GM23338 (cell line): ENCODE measurements around the gene ACAD10. TPM values are rescaled to one million over a fixed set of nuclear protein-coding genes. Genes with fewer than 3 reads are reported as not detected.

Source experiments
- ATAC-seq: fragments of 200-7000 bp; cut with Tn5 transposase; 3 replicates; pipeline ENCODE4 v1.9.1; 2020
- DNase-seq: peaks from one replicate; pipeline ENCODE4 v3.0.0-alpha.2; 2015; ENCODE audit warnings: low spot score
- H2AFZ ChIP-seq: fragments of 200-600 bp; sonication (generic); 2 replicates; pipeline ENCODE4 v1.8.0; 2016; ENCODE audit warnings: antibody characterized with exemption, mild to moderate bottlenecking, moderate library complexity
- H3F3A ChIP-seq: fragments of 200-600 bp; sonication (generic); replicated peaks from 2 replicates; pipeline ENCODE4 v1.8.0; 2017; ENCODE audit warnings: antibody characterized with exemption, mixed run types, low read depth
- H3K27ac ChIP-seq: fragments of 200-600 bp; sonication (generic); 2 replicates; pipeline ENCODE4 v1.6.1; 2016; ENCODE audit warnings: low read depth
- H3K27me3 ChIP-seq: fragments of 200-600 bp; sonication (generic); 2 replicates; pipeline ENCODE4 v1.8.0; 2016; ENCODE audit warnings: mild to moderate bottlenecking, mixed run types, moderate library complexity; ENCODE audit not compliant: insufficient read depth
- H3K36me3 ChIP-seq: fragments of 200-600 bp; sonication (generic); 2 replicates; pipeline ENCODE4 v1.8.0; 2016; ENCODE audit warnings: mild to moderate bottlenecking; ENCODE audit not compliant: insufficient read depth
- H3K4me1 ChIP-seq: fragments of 200-600 bp; sonication (generic); 2 replicates; pipeline ENCODE4 v1.8.0; 2016; ENCODE audit warnings: mild to moderate bottlenecking, moderate library complexity; ENCODE audit not compliant: insufficient read depth
- H3K4me2 ChIP-seq: fragments of 200-600 bp; sonication (generic); 2 replicates; pipeline ENCODE4 v1.7.1; 2017; ENCODE audit warnings: mixed run types
- H3K4me3 ChIP-seq: fragments of 200-600 bp; sonication (generic); 2 replicates; pipeline ENCODE4 v1.6.1; 2016; ENCODE audit warnings: mixed run types
- H3K79me2 ChIP-seq: fragments of 200-600 bp; sonication (generic); replicated peaks from 2 replicates; pipeline ENCODE4 v1.8.0; 2017; ENCODE audit warnings: mild to moderate bottlenecking; ENCODE audit not compliant: insufficient read depth
- H3K9me2 ChIP-seq: fragments of 200-600 bp; sonication (generic); 2 replicates; pipeline ENCODE4 v1.8.0; 2017; ENCODE audit not compliant: insufficient read depth
- H4K20me1 ChIP-seq: fragments of 200-600 bp; sonication (generic); replicated peaks from 2 replicates; pipeline ENCODE4 v1.8.0; 2017; ENCODE audit warnings: mild to moderate bottlenecking; ENCODE audit not compliant: insufficient read depth
- H3K27ac Mint-ChIP-seq: 2 replicates; pipeline ENCODE4 v1.8.0; 2020; ENCODE audit warnings: inconsistent platforms, mild to moderate bottlenecking, moderate library complexity, mixed read lengths
- H3K27me3 Mint-ChIP-seq: 3 replicates; pipeline ENCODE4 v1.8.0; 2022; ENCODE audit warnings: low read depth, mild to moderate bottlenecking, moderate library complexity, mixed read lengths, inconsistent platforms; ENCODE audit not compliant: insufficient read depth, poor library complexity
- H3K36me3 Mint-ChIP-seq: 3 replicates; pipeline ENCODE4 v1.8.0; 2021; ENCODE audit warnings: low read depth, mild to moderate bottlenecking, inconsistent platforms, moderate library complexity, mixed read lengths
- H3K4me1 Mint-ChIP-seq: 3 replicates; pipeline ENCODE4 v1.8.0; 2020; ENCODE audit warnings: mild to moderate bottlenecking, inconsistent platforms, mixed read lengths
- H3K4me3 Mint-ChIP-seq: 3 replicates; pipeline ENCODE4 v1.8.0; 2021; ENCODE audit warnings: moderate library complexity, mild to moderate bottlenecking, inconsistent platforms, mixed read lengths
- H3K9me3 Mint-ChIP-seq: 3 replicates; pipeline ENCODE4 v1.8.0; 2020; ENCODE audit warnings: moderate library complexity, mild to moderate bottlenecking, inconsistent platforms, mixed read lengths
- CREB1 ChIP-seq: fragments of 250-450 bp; sonication (Bioruptor Pico); IDR thresholded peaks from 2 replicates; pipeline ENCODE4 v1.5.0; 2020; ENCODE audit warnings: low read depth, mild to moderate bottlenecking, moderate library complexity
- CTCF ChIP-seq, 2 experiments: fragments of 200-600 bp in 1 of 2; sonication (generic) in 1 of 2; conservative IDR thresholded peaks; 2 replicates each; pipeline versions ENCODE4 v1.5.1 to v1.6.1; 2016 to 2017; ENCODE audit warnings: antibody characterized with exemption in 2 of 2, low read depth in 2 of 2, mild to moderate bottlenecking in 2 of 2, moderate library complexity in 1 of 2
- EZH2 ChIP-seq: fragments of 200-600 bp; sonication (generic); IDR thresholded peaks from one replicate; pipeline ENCODE4 v1.8.0; 2017; ENCODE audit warnings: antibody characterized with exemption, mild to moderate bottlenecking, low read depth; ENCODE audit not compliant: unreplicated experiment
- EZH2phosphoT487 ChIP-seq: fragments of 200-600 bp; sonication (generic); IDR thresholded peaks from one replicate; pipeline ENCODE4 v1.8.1; 2018; ENCODE audit warnings: antibody characterized with exemption; ENCODE audit not compliant: unreplicated experiment
- JUNB ChIP-seq: IDR thresholded peaks from one replicate; pipeline ENCODE4 v1.6.1; 2016; ENCODE audit warnings: antibody characterized with exemption; ENCODE audit not compliant: unreplicated experiment
- NANOG ChIP-seq: IDR thresholded peaks from 2 replicates; pipeline ENCODE4 v1.6.1; 2016; ENCODE audit warnings: antibody characterized with exemption, borderline replicate concordance
- POLR2AphosphoS5 ChIP-seq: IDR thresholded peaks from 2 replicates; pipeline ENCODE4 v1.6.1; 2016; ENCODE audit warnings: antibody characterized with exemption, low read depth
- STAT1 ChIP-seq: IDR thresholded peaks from one replicate; pipeline ENCODE4 v1.6.1; 2016; ENCODE audit warnings: antibody characterized with exemption; ENCODE audit not compliant: unreplicated experiment
- ZNF331 ChIP-seq: fragments of 250-450 bp; sonication (Bioruptor Pico); IDR thresholded peaks from 2 replicates; pipeline ENCODE4 v1.5.0; 2020; ENCODE audit warnings: low read depth, mild to moderate bottlenecking, moderate library complexity
- ZNF462 ChIP-seq: fragments of 250-450 bp; sonication (Bioruptor Pico); IDR thresholded peaks from 2 replicates; pipeline ENCODE4 v1.5.0; 2020; ENCODE audit warnings: mild to moderate bottlenecking, moderate library complexity
- polyA plus RNA-seq: library from polyadenylated mRNA; unstranded; fragments of >200 nt; fragmentation: Nextera tagmentation; extraction: Ambion mirVana; gene quantifications from 2 replicates; pipeline ENCODE4 v1.2.1, GENCODE V29; 2016
- total RNA-seq: library from RNA; depleted of rRNA; stranded (reverse); fragments of >200 nt; shearing (Covaris generic); gene quantifications from 2 replicates; pipeline ENCODE4 v1.2.3, GENCODE V29; 2014
- TF ChIP-seq, protein P1 (sequence below): IDR thresholded peaks from one replicate; pipeline ENCODE4 v1.6.1; 2018; ENCODE audit warnings: antibody characterized with exemption; ENCODE audit not compliant: unreplicated experiment

The ACAD10 gene
- total and polyA plus RNA-seq, 2 experiments from 2014 or later: 16.3 to 23.1 TPM

DNA sequence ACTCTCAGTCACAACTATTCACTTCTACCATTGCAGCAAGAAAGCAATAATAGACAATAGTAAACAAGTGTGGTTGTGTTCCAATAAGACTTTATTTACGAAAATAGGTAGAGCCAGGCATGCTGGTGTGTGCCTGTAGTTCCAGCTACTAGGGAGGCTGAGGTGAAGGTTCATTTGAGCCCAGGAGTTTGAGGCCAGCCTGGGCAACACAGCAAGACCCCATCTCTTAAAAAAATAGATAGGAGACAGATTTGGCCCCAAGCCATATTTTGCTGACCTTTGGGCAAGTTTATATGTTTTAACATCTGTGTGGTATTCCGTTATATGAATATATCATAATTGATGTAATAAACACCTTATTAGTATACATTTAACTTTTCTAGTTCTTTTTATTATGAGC lies 14.1 kb downstream of the ACAD10 start (continued):
- TF ChIP-seq EZH2 (no peak), STAT1 (no peak), CTCF (conservative IDR thresholded peaks at IDR 0.05; ENCODE audit: low read depth in 2 of 2) (no peak), EZH2phosphoT487 (no peak)

DNA sequence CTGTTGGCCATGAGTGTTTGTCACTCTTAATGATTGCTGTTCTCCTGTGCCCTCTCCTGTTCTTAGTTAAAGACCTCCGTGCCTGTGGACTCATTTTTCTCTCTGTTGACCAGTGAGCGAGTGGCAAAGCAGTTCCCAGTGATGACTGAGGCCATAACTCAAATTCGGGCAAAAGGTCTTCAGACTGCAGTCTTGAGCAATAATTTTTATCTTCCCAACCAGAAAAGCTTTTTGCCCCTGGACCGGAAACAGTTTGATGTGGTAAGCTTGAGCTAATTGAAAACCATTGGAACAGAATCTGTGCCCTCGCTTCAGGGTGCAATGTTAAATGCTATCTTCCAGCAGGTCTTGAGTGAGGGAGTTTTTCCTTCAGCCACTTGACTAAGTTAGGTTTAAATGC lies 19.8 kb downstream of the ACAD10 start:
- no peak overlapping the region for H3K4me3 Mint-ChIP-seq
- peaks cover 10% of the 10 kb centered on the region; the same call in 1 of the 2 replicates for H3K36me3 ChIP-seq
- TF ChIP-seq STAT1 (no peak), JUNB (no peak), ZNF331 (no peak), EZH2 (no peak), CTCF (conservative IDR thresholded peaks at IDR 0.05; ENCODE audit: low read depth in 2 of 2) (no peak), NANOG (no peak), CREB1 (CRISPR knock-in tag) (no peak), POLR2AphosphoS5 (no peak), ZNF462 (CRISPR knock-in tag) (no peak), EZH2phosphoT487 (no peak)
- TF ChIP-seq, protein P1, sequence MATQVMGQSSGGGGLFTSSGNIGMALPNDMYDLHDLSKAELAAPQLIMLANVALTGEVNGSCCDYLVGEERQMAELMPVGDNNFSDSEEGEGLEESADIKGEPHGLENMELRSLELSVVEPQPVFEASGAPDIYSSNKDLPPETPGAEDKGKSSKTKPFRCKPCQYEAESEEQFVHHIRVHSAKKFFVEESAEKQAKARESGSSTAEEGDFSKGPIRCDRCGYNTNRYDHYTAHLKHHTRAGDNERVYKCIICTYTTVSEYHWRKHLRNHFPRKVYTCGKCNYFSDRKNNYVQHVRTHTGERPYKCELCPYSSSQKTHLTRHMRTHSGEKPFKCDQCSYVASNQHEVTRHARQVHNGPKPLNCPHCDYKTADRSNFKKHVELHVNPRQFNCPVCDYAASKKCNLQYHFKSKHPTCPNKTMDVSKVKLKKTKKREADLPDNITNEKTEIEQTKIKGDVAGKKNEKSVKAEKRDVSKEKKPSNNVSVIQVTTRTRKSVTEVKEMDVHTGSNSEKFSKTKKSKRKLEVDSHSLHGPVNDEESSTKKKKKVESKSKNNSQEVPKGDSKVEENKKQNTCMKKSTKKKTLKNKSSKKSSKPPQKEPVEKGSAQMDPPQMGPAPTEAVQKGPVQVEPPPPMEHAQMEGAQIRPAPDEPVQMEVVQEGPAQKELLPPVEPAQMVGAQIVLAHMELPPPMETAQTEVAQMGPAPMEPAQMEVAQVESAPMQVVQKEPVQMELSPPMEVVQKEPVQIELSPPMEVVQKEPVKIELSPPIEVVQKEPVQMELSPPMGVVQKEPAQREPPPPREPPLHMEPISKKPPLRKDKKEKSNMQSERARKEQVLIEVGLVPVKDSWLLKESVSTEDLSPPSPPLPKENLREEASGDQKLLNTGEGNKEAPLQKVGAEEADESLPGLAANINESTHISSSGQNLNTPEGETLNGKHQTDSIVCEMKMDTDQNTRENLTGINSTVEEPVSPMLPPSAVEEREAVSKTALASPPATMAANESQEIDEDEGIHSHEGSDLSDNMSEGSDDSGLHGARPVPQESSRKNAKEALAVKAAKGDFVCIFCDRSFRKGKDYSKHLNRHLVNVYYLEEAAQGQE: no peak

More for the DNA sequence above, 19.8 kb downstream of the ACAD10 start:
- Histone ChIP-seq H4K20me1 (no peaks in the 10 kb centered on the region; the same call in 1 of the 2 replicates), H3K4me3 (no peak overlapping the region), H3K27ac (no peak overlapping the region), H2AFZ (no peak overlapping the region), H3K79me2 (no peaks in the 10 kb centered on the region), H3K4me1 (no peaks in the 10 kb centered on the region), H3K4me2 (no peak overlapping the region), H3K9me2 (no peaks in the 10 kb centered on the region), H3F3A (no peaks in the 10 kb centered on the region), H3K27me3 (no peaks in the 10 kb centered on the region)
- H3K9me3 Mint-ChIP-seq: no peaks in the 10 kb centered on the region
- ATAC-seq (no peak), DNase-seq (no peak)
- peaks cover 15% of the 10 kb centered on the region for H3K36me3 Mint-ChIP-seq
- H3K4me1 Mint-ChIP-seq: no peaks in the 10 kb centered on the region
- no peak overlapping the region for H3K27ac Mint-ChIP-seq
- H3K27me3 Mint-ChIP-seq: peaks cover 4% of the 10 kb centered on the region
